GM12875 (cell line): ENCODE measurements around the gene C1orf174.

Source experiments
- H3K4me3 ChIP-seq: one replicate; pipeline ENCODE4 v1.5.1; 2011; ENCODE audit warnings: low read depth, low read length, control low read depth
- CTCF ChIP-seq: IDR thresholded peaks from 2 replicates; pipeline ENCODE4 v1.5.1; 2011; ENCODE audit warnings: low read depth, mild to moderate bottlenecking, control low read depth, inconsistent platforms, low read length, moderate library complexity, borderline replicate concordance; ENCODE audit not compliant: insufficient read depth

Gene C1orf174

GRCh38 chr1:3886106-3886670 is 13.9 kb downstream of the C1orf174 start:
- TF ChIP-seq CTCF, result no peak
- H3K4me3 ChIP-seq, result no peak overlapping the region

GRCh38 chr1:3885611-3886010 is 14.5 kb downstream of the C1orf174 start:
- no peak for TF ChIP-seq CTCF
- H3K4me3 ChIP-seq, result no peak overlapping the region

GRCh38 chr1:3884966-3885365 is 15.1 kb downstream of the C1orf174 start:
- no peak overlapping the region for H3K4me3 ChIP-seq
- TF ChIP-seq CTCF, result no peak

- no peak for TF ChIP-seq CTCF
- H3K4me3 ChIP-seq, result no peak overlapping the region
Observed at GRCh38 chr1:3883194-3883925, 16.7 kb downstream of the C1orf174 start.

GRCh38 chr1:3881193-3881480 is 18.9 kb downstream of the C1orf174 start:
- H3K4me3 ChIP-seq, result no peak overlapping the region
- TF ChIP-seq CTCF, result no peak

GRCh38 chr1:3880429-3881192 is 19.5 kb downstream of the C1orf174 start:
- no peak for TF ChIP-seq CTCF
- H3K4me3 ChIP-seq, result no peak overlapping the region
